K562 (cell line): ENCODE data around the gene ERFL. TPM values are rescaled to one million over a fixed set of nuclear protein-coding genes. Genes with fewer than 3 reads are reported as not detected.

Experiments used
- ATAC-seq: fragments of 200-7000 bp; cut with Tn5 transposase; 3 replicates; pipeline ENCODE4 v1.9.1; 2020; ENCODE audit warnings: moderate library complexity
- BruUV-seq: library from RNA; stranded (reverse); fragments of 400-500 nt; replicated peaks from 2 replicates; lab custom pipeline; 2021; lab: Mats Ljungman, UMichigan
- CTCF ChIA-PET: fragments of 300-600 bp; formaldehyde crosslinking; extraction: SDS; loops from one replicate; lab custom pipeline; 2021; ENCODE audit warnings: low intra/inter-chr PET ratio; lab: Yijun Ruan, JAX
- POLR2A ChIA-PET: fragments of 300-600, 350-650 bp; sonication (Branson Sonifier 250); formaldehyde crosslinking; extraction: SDS; loops from one replicate; lab custom pipeline; 2021; ENCODE audit warnings: antibody characterized with exemption, inconsistent platforms; lab: Yijun Ruan, JAX
- DNase-seq, 4 experiments: peaks; one replicate each; pipeline versions ENCODE4 v3.0.0 to v3.0.0-alpha.2; 2011 to 2018; ENCODE audit warnings: low spot score in 3 of 4, mixed read lengths in 3 of 4; ENCODE audit errors: extremely low read depth in 1 of 4
- FAIRE-seq: peaks from 2 replicates; lab custom pipeline; 2011; peaks lifted over from hg19 to GRCh38; lab: Jason Lieb, UNC
- H2AFZ ChIP-seq: 2 replicates; pipeline ENCODE4 v1.6.0; 2011; ENCODE audit warnings: low read depth, low read length, control low read depth, inconsistent platforms
- H3K27ac ChIP-seq: fragments of 200-600 bp; 3 replicates; pipeline ENCODE4 v1.8.0; 2011; ENCODE audit warnings: low read depth, mild to moderate bottlenecking, control low read depth, inconsistent platforms, low read length, moderate library complexity, mixed read lengths; ENCODE audit errors: extremely low read depth
- H3K27me3 ChIP-seq, 2 experiments: fragments of 300-600 bp in 1 of 2; 2 replicates in 1 of 2; 3 replicates in 1 of 2; pipeline versions ENCODE4 v1.6.0 to v1.8.0; 2011; ENCODE audit warnings: inconsistent platforms in 2 of 2, low read length in 2 of 2, mild to moderate bottlenecking in 1 of 2, mixed read lengths in 1 of 2, moderate library complexity in 1 of 2; ENCODE audit not compliant: control insufficient read depth in 2 of 2, insufficient read depth in 2 of 2
- H3K36me3 ChIP-seq: fragments of 300-600 bp; 3 replicates; pipeline ENCODE4 v1.8.0; 2011; ENCODE audit warnings: mild to moderate bottlenecking, low read length, inconsistent platforms; ENCODE audit not compliant: control insufficient read depth, insufficient read depth
- H3K4me1 ChIP-seq, 2 experiments: fragments of 200-600 bp in 1 of 2; replicated peaks in 1 of 2; 2 replicates in 1 of 2; 3 replicates in 1 of 2; pipeline versions ENCODE4 v1.5.1 to v1.8.0; 2011; ENCODE audit warnings: inconsistent platforms in 2 of 2, low read length in 2 of 2, mild to moderate bottlenecking in 1 of 2, mixed read lengths in 1 of 2, moderate library complexity in 1 of 2; ENCODE audit not compliant: control insufficient read depth in 2 of 2, insufficient read depth in 2 of 2
- H3K4me2 ChIP-seq: 2 replicates; pipeline ENCODE4 v1.6.1; 2011; ENCODE audit warnings: low read length, control low read depth, inconsistent platforms, mixed read lengths; ENCODE audit not compliant: insufficient read depth
- H3K4me3 ChIP-seq: fragments of 200-600 bp; sonication (generic), shearing (Covaris generic); 2 replicates; pipeline ENCODE4 v1.5.1; 2016; ENCODE audit warnings: control low read depth, inconsistent platforms
- H3K79me2 ChIP-seq: fragments of 200-600 bp; 3 replicates; pipeline ENCODE4 v1.8.0; 2011; ENCODE audit warnings: low read length, inconsistent platforms; ENCODE audit not compliant: control insufficient read depth, insufficient read depth
- H3K9ac ChIP-seq, 2 experiments: 2 replicates each; pipeline versions ENCODE4 v1.6.0 to v1.6.1; 2011; ENCODE audit warnings: low read depth in 2 of 2, low read length in 2 of 2, control low read depth in 1 of 2, inconsistent platforms in 1 of 2, mild to moderate bottlenecking in 1 of 2, mixed read lengths in 1 of 2; ENCODE audit not compliant: insufficient read depth in 1 of 2
- H3K9me1 ChIP-seq: one replicate; pipeline ENCODE4 v1.6.0; 2011; ENCODE audit warnings: inconsistent platforms, mild to moderate bottlenecking, low read length, moderate library complexity; ENCODE audit not compliant: control insufficient read depth, insufficient read depth
- H3K9me3 ChIP-seq: replicated peaks from 2 replicates; pipeline ENCODE4 v1.5.1; 2011; ENCODE audit warnings: low read depth, low read length, inconsistent platforms; ENCODE audit not compliant: control insufficient read depth, insufficient read depth
- H4K20me1 ChIP-seq: replicated peaks from 2 replicates; pipeline ENCODE4 v1.6.1; 2011; ENCODE audit warnings: low read length, inconsistent platforms, mixed read lengths; ENCODE audit not compliant: control insufficient read depth, insufficient read depth
- BRF1 ChIP-seq: IDR thresholded peaks from 3 replicates; pipeline ENCODE4 v1.6.1; 2011; ENCODE audit warnings: borderline replicate concordance, mild to moderate bottlenecking; ENCODE audit not compliant: insufficient read length; ENCODE audit errors: extremely low read depth
- CEBPG ChIP-seq, 3 experiments: fragments of 200-800 bp in 1 of 3; sonication (Bioruptor generic) in 1 of 3; sonication (generic) in 1 of 3; formaldehyde crosslinking in 1 of 3; IDR thresholded peaks in 2 of 3; conservative IDR thresholded peaks in 1 of 3; 2 replicates each; pipeline versions ENCODE4 v1.6.1 to v1.8.0; 2016 to 2022; ENCODE audit warnings: missing compliant biosample characterization in 2 of 3, missing genetic modification characterization in 2 of 3, mild to moderate bottlenecking in 1 of 3, missing genetic modification reagents in 1 of 3
- CREM ChIP-seq: IDR thresholded peaks from 2 replicates; pipeline ENCODE4 v1.6.1; 2014; ENCODE audit warnings: antibody characterized with exemption, low read depth
- EGR1 ChIP-seq: fragments of 450-650 bp; conservative IDR thresholded peaks from 2 replicates; pipeline ENCODE4 v1.6.1; 2017; ENCODE audit warnings: mild to moderate bottlenecking
- ESRRA ChIP-seq: fragments of 450-650 bp; IDR thresholded peaks from 2 replicates; pipeline ENCODE4 v1.6.1; 2014; ENCODE audit warnings: low read depth, mild to moderate bottlenecking, moderate library complexity, borderline replicate concordance
- MCM5 ChIP-seq: fragments of 450-650 bp; IDR thresholded peaks from 2 replicates; pipeline ENCODE4 v1.6.1; 2016; ENCODE audit warnings: low read depth
- MIER1 ChIP-seq: fragments of 450-650 bp; IDR thresholded peaks from 2 replicates; pipeline ENCODE4 v1.6.1; 2016; ENCODE audit warnings: antibody characterized with exemption, mild to moderate bottlenecking, low read depth
- NUFIP1 ChIP-seq: fragments of 450-650 bp; IDR thresholded peaks from 2 replicates; pipeline ENCODE4 v1.6.1; 2018; ENCODE audit not compliant: partially characterized antibody
- PRMT5 ChIP-seq: sonication (generic); formaldehyde crosslinking; IDR thresholded peaks from 2 replicates; pipeline ENCODE4 v1.5.0; 2020; ENCODE audit warnings: missing genetic modification reagents
- SREBF2 ChIP-seq: sonication (generic); formaldehyde crosslinking; IDR thresholded peaks from 2 replicates; pipeline ENCODE4 v1.4.0; 2020; ENCODE audit warnings: mild to moderate bottlenecking, missing genetic modification reagents
- TBL1XR1 ChIP-seq, 2 experiments: IDR thresholded peaks; 2 replicates each; pipeline ENCODE4 v1.6.1; 2012; ENCODE audit warnings: improper control_type of control experiment in 2 of 2, low read length in 2 of 2, mild to moderate bottlenecking in 1 of 2
- ZNF146 ChIP-seq: IDR thresholded peaks from one replicate; pipeline ENCODE4 v1.6.1; 2018; ENCODE audit warnings: missing compliant biosample characterization; ENCODE audit not compliant: unreplicated experiment
- ZNF23 ChIP-seq: fragments of 250-450 bp; sonication (Bioruptor Pico); IDR thresholded peaks from 2 replicates; pipeline ENCODE4 v1.4.0; 2020; ENCODE audit warnings: mild to moderate bottlenecking
- WGBS: fragments of 100-300 bp; shearing (Covaris generic); methylation state at CpG from one replicate; pipeline ENCODE4 v1.1.6; 2016; ENCODE audit warnings: low coverage, mixed read lengths; ENCODE audit not compliant: insufficient coverage; ENCODE audit errors: missing lambda C conversion rate; 5-methylcytosine and 5-hydroxymethylcytosine counted together
- in situ Hi-C: fragments of 300-500 bp; cut with MboI; formaldehyde crosslinking; loops from 4 replicates; pipeline ENCODE4 v1.15.0; 2018; ENCODE audit warnings: inconsistent platforms, mixed read lengths
- intact Hi-C: fragments of 100-400 bp; cut with micrococcal nuclease; formaldehyde crosslinking; loops from 2 replicates; pipeline ENCODE4 v1.14.2; 2022
- polyA plus RNA-seq, 8 experiments: library from polyadenylated mRNA; depleted of rRNA in 4 of 8; stranded (reverse) in 5 of 8; unstranded in 3 of 8; fragments of >200 nt; fragmentation: Nextera tagmentation in 2 of 8; fragmentation: Illumina TruSeq in 1 of 8; extraction: Ambion mirVana in 2 of 8; extraction: Trizol in 1 of 8; gene quantifications; 2 replicates each; pipeline versions ENCODE4 v1.2.1 to v1.2.3, GENCODE V29; 2011 to 2014; ENCODE audit warnings: inconsistent platforms in 1 of 8, missing spikeins in 1 of 8
- total RNA-seq, 7 experiments: library from RNA; depleted of rRNA in 6 of 7; stranded (reverse); fragments of >200 nt in 6 of 7; fragmentation: Illumina TruSeq in 2 of 7; extraction: Trizol in 2 of 7; gene quantifications; 2 replicates each; pipeline versions ENCODE4 v1.2.1 to v1.2.3, GENCODE V29; 2011 to 2021; ENCODE audit warnings: low replicate concordance in 1 of 7

Gene ERFL
- total and polyA plus RNA-seq, 9 of the 15 experiments (the other 6 are each of a cell fraction or from before 2014, with no cell fraction given), result 0.07 to 0.75 (median 0.32) TPM; not detected in 4

- CTCF ChIA-PET, result no interaction called here
- POLR2A ChIA-PET, result interaction anchor here (1.2 to 1.8 kb wide), 4 partner anchors 12 to 81 kb away, joined by 3 to 6 read pairs (median 4); no protein-coding TSS in a partner anchor
- FAIRE-seq, result no peak
- WGBS, result 49% methylated on average over 7 of the region's 8 CpGs
- no peak overlapping the region for H3K27ac ChIP-seq
- H3K4me3 ChIP-seq, result no peak overlapping the region
- H3K9me3 ChIP-seq, result no peaks in the 10 kb centered on the region
- TF ChIP-seq ZNF23 (CRISPR knock-in tag), result no peak
- TF ChIP-seq MIER1, result no peak
- no peak for TF ChIP-seq BRF1
- 0 out of 2 replicates have a peak, but pooled peaks have one; percentile 21 for TF ChIP-seq CREM
- no peak for TF ChIP-seq CEBPG (CRISPR knock-in tag; IDR thresholded peaks at IDR 0.05)
- TF ChIP-seq CEBPG (tag; conservative IDR thresholded peaks at IDR 0.05 in 1 of 2, IDR thresholded peaks at IDR 0.05 in 1 of 2), result no peak
- no peak for TF ChIP-seq ZNF146 (CRISPR knock-in tag)
- TF ChIP-seq EGR1, result peak; percentile 59
- no peak for TF ChIP-seq SREBF2 (CRISPR knock-in tag)
- no peak for TF ChIP-seq TBL1XR1 (IDR thresholded peaks at IDR 0.05; ENCODE audit: low read length in 2 of 2)
- TF ChIP-seq PRMT5 (CRISPR knock-in tag), result no peak
- peak; percentile 49 for TF ChIP-seq ESRRA
- no peak for TF ChIP-seq NUFIP1
- no peak for TF ChIP-seq MCM5
- TF ChIP-seq, all 486 proteins: peak for 3
- H3K79me2 ChIP-seq, result no peaks in the 10 kb centered on the region
- intact Hi-C loops (no loop called here), in situ Hi-C loops (loop anchor here (5.0 kb wide), 1 partner anchor 73 kb away; no protein-coding TSS in a partner anchor)
- no peaks in the 10 kb centered on the region for H3K36me3 ChIP-seq
- no peak for ATAC-seq
- H3K4me1 ChIP-seq, result peaks cover 0 to 14% of the 10 kb centered on the region in 2 experiments; a peak in 2 of 5 replicates
- no peak overlapping the region for H2AFZ ChIP-seq
- H3K27me3 ChIP-seq, result no peaks in the 10 kb centered on the region
- DNase-seq, result no peak
- BruUV-seq, result no TSS peak
- H3K4me2 ChIP-seq, result no peak overlapping the region
- H3K9me1 ChIP-seq, result no peaks in the 10 kb centered on the region
- H4K20me1 ChIP-seq, result no peaks in the 10 kb centered on the region
- H3K9ac ChIP-seq, result peak overlapping the region in 1 of 2 experiments; percentile 40; a peak in 1 of 4 replicates
These were observed 17.0 kb upstream of the ERFL start for GRCh38 chr19:41945135-41945766.
